Right hindlimb (tissue), 1 donor: ENCODE results near the gene ACADM.
"Not testable (repeated sequence)": the region's sequence is repeated elsewhere in the genome, so short reads cannot be mapped to it uniquely, and the experiment has no call there.

Experiments used
- DNase-seq: peaks from one replicate; pipeline ENCODE4 v3.0.0-alpha.2; 2018

ACADM gene

DNA sequence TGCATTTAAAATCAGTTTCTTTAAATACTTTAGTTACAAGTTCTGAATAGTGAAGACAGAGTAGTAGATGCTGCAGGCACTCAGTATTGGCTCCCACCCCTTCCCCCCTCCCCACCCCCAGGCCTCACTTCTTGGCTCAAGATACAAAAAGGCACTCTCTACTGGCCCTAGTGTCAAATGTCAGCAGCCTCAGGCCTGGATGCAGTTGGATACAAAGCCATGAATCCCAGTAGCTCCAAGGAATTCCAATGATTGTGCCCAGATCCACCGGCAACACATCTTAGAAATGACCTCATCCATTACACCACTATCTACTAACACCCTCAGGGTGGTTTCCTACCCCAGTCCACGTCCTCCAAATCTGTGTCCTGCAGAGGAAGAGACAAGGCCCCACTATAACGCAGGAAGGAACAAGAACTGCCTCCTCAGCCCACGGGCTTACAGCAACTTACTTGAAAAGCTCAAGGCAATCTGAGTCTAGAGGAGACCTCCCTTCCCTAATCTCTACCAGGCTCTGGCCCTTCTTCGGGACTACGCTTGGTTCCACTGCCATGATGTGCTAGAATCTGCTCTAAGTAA is 17.6 kb downstream of the ACADM start:
- no peak for DNase-seq

DNA sequence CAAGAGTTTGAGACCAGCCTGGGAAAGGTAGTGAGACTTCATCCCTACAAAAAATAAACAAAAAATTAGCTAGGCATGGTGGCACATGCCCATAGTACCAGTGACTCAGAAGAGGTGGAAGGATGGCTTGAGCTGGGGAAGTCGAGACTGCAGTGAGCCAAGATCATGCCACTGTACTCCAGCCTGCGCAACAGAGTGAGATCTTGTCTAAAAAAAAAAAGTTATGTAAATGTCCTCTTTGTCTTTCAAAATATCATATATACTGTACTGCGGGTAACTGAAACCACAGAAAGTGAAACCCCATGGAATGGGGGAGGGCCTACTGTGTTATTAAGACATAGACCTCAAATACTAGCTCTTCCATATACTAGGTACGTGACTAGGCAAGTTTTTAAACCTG is 20.8 kb downstream of the ACADM start:
- no peak for DNase-seq

DNA sequence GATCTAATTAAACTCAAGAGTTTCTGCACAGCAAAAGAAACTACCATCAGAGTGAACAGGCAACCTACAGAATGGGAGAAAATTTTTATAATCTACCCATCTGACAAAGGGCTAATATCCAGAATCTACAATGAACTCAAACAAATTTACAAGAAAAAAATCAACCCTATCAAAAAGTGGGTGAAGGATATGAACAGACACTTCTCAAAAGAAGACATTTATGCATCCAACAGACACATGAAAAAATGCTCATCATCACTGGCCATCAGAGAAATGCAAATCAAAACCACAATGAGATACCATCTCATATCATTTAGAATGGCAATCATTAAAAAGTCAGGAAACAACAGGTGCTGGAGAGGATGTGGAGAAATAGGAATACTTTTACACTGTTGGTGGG is 32.7 kb downstream of the ACADM start:
- not testable (repeated sequence) for DNase-seq

GRCh38 chr1:75758543-75758942 is 34.0 kb downstream of the ACADM start:
- DNase-seq = not testable (repeated sequence)

- DNase-seq = no peak
Observed at GRCh38 chr1:75764057-75764655, 39.6 kb downstream of the ACADM start.

- DNase-seq = no peak
Observed at GRCh38 chr1:75765697-75766355, 41.3 kb downstream of the ACADM start.

DNA sequence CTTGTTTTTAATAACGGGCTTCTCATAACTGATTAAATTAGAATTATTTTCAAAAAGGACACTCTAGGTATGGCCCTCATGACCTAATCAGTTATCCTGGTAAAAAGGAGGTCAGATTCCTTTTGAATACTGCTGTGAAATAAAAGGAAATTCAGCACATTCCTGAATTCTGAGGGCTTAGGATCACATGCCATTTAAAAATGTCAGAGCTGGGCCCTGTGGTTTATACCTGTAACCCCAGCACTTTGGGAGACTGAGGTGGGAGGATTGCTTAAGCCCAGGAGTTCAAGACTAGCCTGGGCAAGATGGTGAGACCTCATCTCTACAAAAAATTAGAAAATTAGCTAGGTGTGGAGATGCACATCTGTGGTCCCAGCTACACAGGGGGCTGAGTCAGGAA is 43.5 kb downstream of the ACADM start:
- no peak for DNase-seq

DNA sequence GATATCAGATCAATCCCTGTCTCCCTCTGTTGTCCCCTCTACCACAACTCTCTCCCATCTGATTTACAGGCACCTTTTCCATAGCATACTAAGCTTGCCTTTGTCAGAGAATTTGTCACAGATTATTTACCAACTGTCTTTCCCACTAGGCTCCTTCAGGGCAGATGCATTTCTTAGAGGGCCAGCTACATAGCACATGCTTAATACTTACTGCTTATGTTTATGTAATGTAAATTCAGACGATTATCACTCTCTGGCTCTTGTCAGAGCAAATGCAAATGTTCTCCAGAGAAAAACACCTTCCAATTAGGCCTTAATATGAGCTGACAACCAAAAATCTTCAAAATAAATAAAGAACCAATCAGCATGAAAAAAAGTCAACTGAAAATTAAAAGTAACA is 46.3 kb downstream of the ACADM start:
- DNase-seq = no peak

- DNase-seq = no peak
Observed at GRCh38 chr1:75771978-75772377, 47.5 kb downstream of the ACADM start.

GRCh38 chr1:75777812-75778211 is 53.3 kb downstream of the ACADM start:
- not testable (repeated sequence) for DNase-seq

- not testable (repeated sequence) for DNase-seq
Observed at GRCh38 chr1:75778694-75779093, 54.2 kb downstream of the ACADM start.

- not testable (repeated sequence) for DNase-seq
Observed at GRCh38 chr1:75780183-75780582, 55.7 kb downstream of the ACADM start.

DNA sequence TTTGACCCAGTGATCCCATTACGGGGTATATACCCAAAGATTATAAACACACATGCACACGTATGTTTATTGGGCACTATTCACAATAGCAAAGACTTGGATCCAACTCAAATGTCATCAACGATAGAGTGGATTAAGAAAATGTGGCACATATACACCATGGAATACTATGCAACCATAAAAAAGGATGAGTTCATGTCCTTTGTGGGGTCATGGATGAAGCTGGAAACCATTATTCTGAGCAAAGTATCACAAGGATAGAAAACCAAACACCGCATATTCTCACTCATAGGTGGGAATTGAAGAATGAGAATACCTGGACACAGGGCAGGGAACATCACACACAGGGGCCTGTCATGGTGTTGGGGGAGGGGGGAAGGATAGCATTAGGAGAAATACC is 59.4 kb downstream of the ACADM start:
- DNase-seq = not testable (repeated sequence)

- no peak for DNase-seq
Observed at GRCh38 chr1:75785320-75785982, 60.9 kb downstream of the ACADM start.

DNA sequence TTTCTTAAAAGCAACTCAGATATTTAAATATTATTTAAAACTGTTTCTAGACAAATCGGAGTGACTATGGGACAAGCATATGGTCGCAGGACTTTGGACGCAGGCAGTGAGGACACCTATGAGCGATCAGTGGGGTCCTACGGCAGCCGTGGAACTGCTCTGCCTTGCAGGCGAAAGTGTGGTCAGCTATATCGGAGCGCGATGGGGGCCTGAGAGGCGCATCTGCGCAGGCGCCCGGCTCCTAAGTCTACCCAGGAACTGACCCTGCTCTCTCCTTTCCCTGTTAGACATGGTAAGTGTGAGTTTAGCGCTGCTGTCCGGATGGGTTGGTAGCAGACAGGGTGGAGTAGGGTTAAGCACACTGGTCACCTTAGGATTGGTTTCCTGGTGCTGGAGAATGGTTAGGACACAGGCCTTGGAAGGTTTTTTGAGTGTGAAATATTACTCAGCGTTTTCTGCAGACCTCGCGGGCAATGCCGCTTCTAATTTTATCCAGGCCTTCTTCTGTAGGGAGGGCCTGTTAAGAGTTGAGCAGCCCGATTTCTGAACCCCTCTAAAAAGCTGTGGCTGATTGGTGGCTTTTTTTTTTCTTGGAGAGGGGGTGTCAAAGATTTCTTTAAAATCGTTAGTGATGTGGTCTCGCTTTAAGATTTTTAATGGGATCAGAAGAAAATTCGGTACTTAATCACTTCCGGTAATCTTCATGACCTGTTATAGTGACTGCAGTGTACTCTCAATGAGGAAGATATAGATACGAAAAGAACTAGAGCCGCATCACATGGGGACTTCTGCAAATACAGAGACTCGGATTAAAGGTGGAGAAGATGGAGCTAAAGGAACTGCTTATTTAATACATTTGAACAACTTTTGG is 61.7 kb downstream of the ACADM start, which contains the start of gene RABGGTB:
TSS of gene RABGGTB (plus strand) at position 274 of the 871 bp plus-strand sequence. CDS start at position 290, 16 bp downstream.
- peak; percentile 97 for DNase-seq

DNA sequence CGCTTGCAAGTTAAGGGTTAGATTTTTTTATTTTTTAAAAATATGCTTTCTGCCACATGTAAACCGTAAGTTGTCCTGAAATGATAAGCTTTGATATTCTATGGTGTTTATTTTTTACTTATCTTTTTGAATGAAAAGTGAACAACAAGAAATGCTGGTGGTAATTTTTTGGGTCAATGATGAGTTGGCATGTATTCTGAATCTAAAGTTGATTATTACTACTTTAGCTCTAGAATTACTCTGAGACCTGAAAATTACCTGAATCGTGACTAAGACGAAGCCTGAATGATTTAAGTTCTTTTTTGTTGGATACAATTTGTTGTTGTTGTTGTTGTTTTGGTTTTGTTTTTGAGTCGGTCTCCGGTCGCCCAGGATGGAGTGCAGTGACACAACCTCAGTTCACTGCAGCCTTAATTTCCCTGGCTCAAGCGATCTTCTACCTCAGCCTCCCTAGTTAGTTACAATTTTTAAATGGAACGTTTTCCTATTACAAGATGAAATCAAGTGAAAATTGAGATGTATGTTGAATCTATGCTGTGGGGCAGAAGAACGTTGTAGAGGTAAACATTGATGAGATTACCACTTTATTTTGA is 62.5 kb downstream of the ACADM start:
- no peak for DNase-seq

- DNase-seq = no peak
Observed at GRCh38 chr1:75787524-75787923, 63.0 kb downstream of the ACADM start.

- no peak for DNase-seq
Observed at GRCh38 chr1:75789988-75790387, 65.5 kb downstream of the ACADM start.

DNA sequence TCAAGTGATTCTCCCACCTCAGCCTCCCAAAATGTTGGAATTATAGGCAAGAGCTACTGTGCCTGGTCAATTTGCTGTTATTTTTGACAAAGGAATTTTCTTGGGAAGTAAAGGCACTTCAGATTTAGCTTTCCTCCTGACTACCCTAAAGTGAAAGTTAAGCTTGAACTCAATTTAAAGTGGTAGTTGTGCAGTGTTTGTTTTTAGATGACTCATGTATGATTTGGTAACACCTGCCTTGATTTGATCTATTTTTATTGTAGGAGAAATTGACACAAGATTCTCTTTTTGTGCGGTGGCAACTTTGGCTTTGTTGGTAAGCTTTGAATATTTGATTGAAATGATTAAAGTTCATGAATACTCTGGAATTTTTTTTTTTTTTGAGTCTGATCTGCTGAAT is 66.5 kb downstream of the ACADM start:
- no peak for DNase-seq

GRCh38 chr1:75792091-75792490 is 67.6 kb downstream of the ACADM start:
- DNase-seq = no peak

DNA sequence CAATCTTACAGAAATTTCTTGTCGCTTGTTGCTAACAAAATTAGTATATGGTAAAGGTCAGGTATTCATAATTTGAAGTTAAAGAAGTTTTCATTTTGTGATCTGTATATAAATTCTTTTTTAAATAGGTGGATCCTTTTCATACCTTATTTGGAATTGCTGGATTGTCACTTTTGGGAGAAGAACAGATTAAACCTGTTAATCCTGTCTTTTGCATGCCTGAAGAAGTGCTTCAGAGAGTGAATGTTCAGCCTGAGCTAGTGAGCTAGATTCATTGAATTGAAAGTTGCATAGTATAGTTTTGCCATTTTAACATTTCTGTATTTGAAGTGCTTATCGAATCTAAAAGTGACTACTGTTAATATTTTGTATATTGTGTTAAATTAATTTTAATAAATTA is 69.9 kb downstream of the ACADM start:
- DNase-seq = no peak

DNA sequence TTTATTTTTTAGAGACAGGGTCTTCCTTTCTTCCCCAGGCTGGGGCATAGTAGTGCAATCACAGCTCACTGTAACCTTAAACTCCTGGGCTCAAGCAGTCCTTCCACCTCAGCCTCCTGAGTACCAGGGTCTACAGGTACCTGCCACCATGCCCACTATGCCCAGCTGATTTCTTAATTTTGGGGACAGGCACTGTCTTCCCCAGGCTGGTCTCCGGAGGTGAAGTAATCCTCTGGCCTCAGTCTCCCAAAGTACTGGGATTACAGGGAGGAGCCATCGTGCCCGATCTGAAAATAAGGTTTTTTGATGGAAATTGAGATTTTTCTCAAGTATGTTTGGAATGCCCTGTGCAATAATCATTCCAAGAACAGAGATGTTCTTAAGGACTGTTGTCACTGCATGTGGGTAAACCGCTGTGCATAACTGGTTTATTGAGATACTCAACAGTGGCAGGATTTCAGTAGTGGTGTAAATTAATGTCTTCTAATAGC is 71.2 kb downstream of the ACADM start:
- DNase-seq = no peak
